Left renal pelvis (tissue), 4 donors: ENCODE results near the gene SEMA3B. TPM values are rescaled to one million over a fixed set of nuclear protein-coding genes. Genes with fewer than 3 reads are reported as not detected.
"Not testable (repeated sequence)": the region's sequence is repeated elsewhere in the genome, so short reads cannot be mapped to it uniquely, and the experiment has no call there.

Source experiments
- DNase-seq, 4 donors: peaks; one replicate each; pipeline ENCODE4 v3.0.0-alpha.2; 2013; ENCODE audit warnings: low read depth in 4 of 4, low spot score in 3 of 4
- polyA plus RNA-seq, 4 donors: library from polyadenylated mRNA; unstranded; fragments of 120-200 nt; gene quantifications; one replicate each; pipeline ENCODE4 v1.2.1, GENCODE V29; 2013; ENCODE audit not compliant: insufficient read length in 4 of 4

The SEMA3B gene
- polyA plus RNA-seq, 4 donors: 76.6 to 119 (median 92.0) TPM

DNA sequence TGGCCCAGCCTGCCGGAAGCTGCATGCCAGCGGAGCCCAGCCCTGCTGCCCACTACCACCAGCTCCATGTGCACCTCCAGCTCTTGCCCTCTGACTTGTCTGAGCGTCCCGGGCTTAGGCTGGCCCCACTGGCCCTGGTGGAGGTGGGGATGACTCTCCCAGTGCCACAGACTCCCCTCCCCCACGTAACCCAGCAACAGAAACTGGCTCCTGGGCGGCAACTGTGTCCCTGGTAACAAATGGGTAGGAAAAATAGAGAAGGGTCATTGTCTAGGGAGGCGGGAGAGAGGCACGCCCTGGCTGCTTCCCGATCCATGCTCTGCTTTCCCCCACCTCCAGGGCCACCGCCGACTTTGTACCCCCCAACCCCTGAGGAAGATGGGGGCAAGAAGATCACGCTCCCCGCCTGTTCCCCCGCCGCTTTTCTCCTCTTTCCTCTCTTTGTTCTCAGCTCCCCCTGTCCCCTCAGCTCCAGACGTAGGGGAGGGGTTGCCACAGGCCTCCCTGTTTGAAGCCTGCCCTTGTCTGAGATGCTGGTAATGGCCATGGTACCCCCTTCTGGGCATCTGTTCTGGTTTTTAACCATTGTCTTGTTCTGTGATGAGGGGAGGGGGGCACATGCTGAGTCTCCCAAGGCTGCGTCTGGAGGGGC lies 10.8 kb upstream of the SEMA3B start:
- no peak for DNase-seq

DNA sequence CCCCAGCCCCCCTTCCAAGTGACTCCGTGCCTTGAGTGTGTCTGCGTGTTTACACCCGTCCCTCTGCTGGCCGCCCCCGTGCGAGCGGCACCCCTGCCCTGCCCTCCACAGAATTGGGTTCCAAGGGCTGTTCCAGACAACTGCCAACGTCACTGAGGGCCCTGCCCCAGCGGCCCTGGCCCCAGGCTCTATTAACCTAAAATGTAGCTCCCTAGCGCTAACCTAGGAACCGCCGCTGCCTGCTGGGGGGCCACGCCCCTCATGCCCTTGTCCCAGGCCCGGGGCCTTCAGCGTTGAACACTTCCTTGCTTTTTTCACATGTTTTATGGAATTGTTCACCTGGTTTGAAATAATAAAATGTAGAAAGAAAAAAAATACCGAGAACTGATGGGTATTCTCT lies 10.0 kb upstream of the SEMA3B start:
- DNase-seq: no peak

DNA sequence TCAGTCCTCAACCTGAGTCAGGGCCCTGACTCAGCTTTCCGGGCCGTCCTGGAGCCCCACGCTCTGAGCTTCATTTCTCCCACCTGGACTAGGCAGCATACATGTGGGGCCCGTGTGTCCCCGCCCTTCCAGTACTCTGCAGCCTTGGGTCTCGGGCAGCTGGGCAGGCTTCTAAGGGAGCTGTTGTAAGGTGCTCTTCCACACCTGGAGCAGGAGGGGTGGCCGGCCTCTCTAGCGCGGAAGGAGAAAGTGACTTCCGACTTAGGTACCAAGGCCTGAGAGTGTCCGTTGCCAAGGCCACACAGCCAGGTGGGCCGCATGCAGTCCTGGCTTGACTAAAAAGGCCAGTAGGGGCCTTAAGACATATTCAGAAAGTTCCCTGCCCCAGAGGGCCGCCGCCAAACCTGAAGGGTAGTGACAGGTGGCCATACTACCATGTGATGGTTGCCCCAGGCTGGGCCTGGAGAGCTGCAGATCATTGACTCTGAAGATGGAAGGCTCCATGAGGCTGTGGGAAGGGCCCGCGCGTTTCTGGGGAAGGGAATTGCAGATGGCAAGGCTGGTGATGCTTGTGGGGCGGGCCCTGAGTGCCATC lies 9.4 kb upstream of the SEMA3B start:
- DNase-seq: no peak

DNA sequence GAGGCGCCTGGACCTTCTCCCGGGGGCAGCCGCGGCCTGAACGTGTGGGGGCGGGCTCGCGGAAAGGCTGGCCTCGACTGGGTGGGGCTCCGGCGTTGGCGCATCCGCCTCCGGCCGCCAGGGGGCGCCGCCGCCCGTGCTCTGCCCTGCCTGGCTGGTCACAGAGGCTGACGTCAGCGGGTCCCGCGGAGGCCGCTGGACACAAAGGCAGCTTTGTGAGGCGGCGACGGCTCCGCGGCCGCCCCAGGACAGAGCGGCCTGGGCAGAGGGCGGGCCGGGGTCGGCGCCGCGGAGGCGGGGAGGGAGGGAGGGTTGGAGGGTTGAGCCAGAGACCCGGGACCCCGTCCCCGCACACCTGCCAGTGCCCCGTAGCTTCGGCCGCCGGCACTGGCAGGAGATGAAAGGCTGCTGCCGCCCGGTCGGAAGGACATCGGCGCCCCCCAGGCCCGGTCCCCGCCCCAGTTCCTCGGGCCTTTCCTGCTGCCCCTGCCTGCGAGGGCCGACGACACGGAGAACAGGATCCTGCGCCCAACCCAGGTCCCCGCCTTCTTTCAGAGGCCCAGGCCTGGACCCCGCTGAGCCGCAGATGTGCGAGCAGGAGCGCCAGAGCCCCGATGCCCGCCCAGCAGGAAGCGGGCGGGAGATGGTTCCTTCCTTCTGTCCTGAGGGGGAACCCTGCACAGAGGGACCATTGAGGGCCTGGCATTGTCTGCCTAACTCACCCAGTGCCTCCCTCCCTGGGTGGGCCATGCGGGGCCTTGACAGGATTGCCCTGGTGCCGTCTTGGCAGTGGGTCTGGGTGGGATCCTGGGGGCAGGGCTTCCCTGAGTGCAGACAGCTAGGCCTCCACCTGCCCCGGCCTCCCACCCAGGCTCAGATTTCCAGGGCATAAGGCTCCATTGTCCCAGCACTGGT lies 8.7 kb upstream of the SEMA3B start:
- peak; percentile 85 to 90 (median 86) for DNase-seq

DNA sequence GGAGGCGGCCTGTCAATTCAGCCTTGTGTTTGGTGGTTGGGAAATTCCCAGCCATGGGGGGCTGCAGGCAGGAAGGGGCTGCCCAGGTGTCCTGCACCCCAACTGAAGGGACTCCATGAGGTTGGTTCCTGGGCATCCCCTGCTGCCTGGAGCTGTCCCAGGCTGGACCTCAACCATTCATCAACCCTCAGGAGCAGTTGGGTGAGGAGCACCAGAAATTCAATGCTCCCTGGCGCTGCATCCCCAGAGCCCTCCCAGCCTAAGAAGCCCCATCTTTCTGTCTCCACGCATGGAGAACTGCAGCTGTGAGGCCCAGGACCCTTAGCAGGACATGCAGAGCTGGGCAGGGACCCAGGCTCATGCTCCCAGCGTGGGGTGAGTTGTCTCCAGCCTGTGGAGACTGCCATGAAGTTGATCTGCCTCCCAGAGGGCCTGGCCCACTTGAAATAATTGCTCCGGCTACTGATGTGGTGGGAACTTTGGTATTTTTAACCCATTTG lies 8.0 kb upstream of the SEMA3B start:
- DNase-seq: no peak

DNA sequence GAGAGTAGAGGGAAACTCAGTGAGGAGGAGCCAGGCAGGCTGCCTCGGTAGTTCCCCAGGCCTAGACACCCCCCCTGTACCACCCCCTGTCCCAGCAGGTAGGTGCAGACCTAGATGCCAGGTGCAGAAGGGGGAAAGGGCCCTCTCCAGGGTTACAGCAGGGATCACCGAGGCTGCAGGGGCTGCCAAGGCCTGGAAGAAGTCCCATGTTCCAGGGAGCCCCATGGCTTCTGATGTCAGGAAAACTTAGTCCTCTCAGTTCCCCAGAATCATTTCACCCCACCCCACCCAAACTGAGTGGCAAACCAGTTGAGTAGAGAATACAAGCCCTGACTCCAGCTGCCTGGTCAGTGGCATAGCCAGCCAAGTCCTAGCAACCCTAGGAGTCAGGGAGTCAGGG lies 7.4 kb upstream of the SEMA3B start:
- no peak for DNase-seq

DNA sequence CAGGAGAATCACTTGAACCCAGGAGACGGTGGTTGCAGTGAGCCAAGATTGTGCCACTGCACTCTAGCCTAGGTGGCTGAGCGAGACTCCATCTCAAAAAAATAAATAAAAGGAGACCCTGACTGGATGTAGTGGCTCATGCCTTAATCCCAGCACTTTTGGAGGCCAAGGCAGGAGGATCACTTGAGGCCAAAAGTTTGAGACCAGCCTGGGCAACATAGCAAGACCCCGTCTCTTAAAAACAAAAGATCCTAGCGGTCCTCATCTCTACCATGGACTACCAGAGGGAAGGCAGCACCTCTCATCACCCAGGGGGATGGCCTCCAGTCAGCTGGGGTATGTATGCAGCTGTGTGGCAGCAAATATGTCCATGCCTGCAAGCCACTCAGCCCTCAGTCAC lies 6.7 kb upstream of the SEMA3B start:
- not testable (repeated sequence) for DNase-seq

DNA sequence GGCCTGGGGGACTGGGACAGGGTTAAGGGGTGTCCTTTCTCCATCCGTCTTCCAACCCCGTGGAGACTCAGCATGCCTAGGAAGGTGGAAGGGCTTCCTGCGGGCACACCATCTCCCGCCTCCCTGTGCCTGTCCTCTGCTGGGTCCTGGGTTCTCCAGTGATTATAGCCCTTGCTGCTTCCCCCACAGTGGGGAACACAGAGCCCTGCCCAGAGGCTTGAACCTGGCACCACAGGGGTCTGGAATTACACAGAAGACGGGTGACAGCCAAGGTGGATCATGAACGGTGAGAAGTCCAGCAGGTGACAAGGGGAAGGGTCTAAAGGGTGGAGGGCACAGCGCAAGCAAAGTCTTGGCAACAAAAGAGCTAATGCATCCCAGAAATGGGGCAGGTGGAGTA lies 6.2 kb upstream of the SEMA3B start:
- DNase-seq: no peak

DNA sequence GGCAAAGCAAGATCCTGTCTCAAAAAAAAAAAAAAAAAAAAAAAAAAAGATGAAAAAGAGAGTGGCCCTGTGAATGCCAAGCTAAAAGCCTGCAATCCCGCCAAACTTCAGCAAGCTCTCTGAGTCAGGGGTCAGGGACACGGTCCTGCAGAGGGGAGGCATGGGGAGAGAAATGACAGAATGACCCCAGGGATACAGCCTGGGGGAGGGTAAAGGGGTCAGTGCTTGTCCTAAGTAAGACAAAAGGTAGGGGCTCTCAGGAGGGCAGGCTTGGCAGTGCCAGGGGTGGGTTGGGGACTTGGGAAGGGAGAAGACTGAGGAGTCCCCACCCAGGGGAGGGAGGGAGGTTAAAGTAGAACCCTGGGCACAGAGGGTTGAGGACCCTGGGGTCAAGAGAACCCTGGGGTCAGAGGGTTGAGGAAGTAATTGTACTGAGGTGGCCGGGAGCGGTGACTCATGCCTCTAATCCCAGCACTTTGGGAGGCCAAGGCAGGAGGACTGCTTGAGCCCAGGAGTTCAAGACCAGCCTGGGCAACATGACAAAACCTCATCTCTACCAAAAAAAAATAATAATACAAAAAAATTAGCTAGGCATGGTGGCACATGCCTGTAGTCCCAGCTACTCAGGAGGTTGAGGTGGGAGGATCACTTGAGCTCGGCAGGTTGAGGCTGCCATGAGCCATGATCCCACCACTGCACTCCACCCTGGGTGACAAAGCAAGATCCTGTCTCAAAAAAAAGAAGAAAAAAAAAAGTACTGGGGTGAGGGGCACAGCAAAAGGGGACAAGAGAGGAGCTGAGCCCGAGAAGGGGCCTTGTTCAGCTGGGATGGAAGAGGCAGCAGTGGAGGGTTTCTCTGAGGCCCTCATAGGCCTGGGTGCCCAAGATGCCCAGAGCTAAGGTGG lies 5.2 kb upstream of the SEMA3B start:
- DNase-seq: no peak

DNA sequence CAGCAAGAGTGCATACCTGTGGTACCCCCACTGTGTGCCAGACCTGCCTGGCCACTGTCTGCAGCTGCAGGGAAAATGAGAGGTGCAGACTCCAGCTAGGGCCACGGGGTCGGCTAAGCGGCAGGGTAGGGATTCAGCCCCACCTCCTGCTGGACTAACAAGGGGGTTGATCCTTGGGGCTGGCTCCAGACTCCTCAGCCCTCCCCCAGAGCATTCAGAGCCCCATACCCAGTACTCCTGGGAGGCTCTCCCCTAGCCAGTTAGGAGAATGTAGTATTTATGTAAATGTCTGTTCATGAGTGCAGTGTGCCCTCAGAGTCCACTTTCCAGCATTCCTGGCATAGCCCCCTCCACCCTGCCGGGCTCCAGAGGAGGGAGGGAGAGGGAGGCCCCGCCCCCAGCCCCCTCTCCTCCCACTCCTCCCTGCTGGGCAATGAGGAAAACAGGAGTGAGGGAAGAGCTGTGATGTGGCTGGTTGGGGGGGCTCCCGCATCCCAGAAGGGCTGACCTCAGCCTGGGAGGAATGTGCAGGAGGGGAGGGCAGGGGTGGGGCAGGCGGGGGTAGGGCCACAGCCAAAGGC lies 4.5 kb upstream of the SEMA3B start:
- DNase-seq: peak; percentile 85 to 94 (median 90)

DNA sequence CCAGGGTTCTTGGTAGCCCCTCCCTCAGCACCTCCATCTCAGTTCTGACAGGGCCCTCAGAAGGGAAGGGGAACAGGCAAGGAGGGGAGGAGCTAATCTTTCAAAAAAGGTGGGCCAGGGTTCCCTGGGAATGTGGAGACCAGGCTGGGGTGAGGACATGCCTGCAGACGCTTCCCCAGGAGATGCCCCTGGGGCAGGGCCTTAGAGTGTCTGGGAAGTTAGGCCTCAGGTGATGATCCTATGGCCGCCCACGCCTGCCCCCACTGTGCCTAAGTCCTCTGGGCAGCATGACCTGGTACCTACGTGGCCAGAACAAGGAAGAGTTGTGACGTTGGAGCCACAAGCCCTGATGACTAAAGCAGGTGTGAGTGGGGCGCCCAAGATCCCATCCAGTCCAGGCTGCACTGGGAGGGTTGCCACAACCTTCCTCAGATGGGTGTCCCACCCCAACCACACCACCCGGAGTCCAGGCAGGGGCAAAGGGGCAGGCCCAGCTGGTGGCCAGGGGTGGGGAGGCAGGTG lies 3.9 kb upstream of the SEMA3B start:
- DNase-seq: no peak

DNA sequence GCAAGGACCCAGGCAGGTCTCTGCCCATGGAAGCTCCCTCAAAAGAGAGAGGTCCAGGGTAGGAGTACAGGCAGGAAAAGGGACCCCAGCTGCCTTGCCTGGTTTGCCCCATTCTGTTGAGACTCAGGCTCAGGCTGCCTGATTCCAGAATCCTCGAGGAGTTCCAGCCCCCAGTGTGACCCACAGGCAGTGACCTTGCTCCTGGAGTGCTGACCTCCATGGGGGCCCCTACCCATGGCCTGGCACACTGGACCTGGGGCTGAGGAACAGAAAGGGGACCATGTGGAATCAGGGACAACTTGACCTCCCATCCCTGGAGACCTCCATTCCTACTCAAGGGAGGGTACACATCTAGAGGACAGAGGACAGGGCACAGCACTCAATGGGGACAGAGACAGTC lies 3.4 kb upstream of the SEMA3B start:
- DNase-seq: no peak

DNA sequence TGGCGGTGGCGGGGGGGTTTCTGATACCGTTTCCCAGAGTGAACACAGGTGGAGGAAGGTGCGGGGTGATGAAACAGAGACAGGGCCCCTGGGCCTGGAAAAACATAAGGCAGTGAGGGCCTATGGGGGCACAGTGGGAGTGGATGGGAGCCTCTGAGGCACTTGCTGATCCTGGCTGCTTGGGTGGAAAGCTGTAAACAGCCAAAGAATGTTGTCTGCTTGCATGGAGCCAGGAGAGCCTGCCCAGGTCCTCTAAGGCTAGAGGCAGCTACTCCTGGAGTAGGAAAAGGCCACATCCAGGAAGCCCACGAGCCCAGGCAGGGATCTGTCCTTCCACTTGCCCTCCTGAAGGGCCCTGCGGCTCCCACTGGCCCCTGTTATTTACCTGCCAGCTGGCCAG lies 2.9 kb upstream of the SEMA3B start:
- no peak for DNase-seq

DNA sequence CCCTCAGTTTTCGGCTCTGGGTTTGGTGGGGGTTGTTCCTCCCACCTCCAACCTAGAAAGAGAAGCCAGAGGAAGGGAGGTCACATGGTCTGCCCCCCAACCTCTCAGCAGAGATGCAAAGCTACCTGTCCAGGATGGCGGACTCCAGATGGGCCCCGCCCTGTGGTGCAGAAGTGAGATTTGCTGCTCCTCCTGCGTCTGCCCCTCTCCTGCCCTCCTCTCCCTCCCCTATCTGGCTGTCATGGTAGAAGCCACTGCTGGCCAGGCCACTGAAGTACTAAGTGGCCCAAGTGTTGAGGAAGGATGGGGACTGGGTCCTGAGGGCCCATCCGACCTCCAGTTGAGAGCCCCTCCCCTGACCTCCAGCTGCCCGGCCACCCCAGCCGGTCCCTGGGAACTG lies 2.1 kb upstream of the SEMA3B start:
- no peak for DNase-seq

DNA sequence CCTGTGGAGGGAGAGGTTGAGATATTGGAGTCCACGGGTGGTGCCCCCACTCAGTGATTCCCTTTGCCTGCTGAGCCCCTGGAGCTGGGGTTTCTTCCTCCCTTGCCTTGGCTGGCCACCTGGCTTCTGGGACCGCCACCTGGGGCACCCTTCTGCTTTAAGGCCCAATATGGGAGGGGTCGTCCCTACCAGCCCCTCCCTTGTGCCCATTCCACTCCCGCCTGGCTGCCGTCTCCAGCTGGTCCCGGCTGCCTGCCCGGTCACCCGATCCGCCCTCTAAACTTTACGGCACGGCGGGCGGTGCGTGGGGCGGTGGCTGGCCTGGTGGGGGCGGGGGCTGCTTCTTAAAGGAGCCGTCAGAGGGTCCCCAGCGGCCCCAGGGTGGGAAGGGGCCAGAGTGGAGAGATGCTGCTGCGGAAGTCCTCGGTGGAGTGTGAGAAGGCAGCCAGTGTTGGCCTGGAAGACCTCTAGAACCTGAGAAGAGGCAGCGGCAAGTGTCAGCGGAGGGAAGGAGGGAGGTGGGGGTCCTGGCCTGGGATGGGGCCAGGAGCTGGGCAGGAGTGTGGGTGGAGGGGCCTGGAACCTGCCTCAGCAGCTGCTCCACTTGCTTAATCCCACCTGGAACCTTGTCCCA lies 1.6 kb upstream of the SEMA3B start:
- no peak for DNase-seq

DNA sequence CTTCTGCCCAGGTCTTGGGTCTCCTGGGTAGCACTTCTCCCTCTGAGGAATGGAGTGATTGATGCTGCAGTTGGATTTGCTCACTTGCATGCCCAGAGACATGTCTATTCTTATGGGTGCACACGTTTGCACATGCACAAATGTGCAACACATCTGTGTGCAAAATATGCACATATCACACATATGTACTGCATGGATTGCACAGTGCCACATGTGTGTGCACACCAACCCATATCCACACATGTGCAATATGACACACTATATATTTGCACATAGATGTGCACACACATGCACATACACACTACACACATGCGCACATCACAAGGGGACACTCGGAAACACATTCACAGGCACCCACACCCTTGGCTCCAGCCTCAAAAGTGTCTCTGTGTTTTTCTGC lies 671 bp upstream of the SEMA3B start:
- DNase-seq: no peak

DNA sequence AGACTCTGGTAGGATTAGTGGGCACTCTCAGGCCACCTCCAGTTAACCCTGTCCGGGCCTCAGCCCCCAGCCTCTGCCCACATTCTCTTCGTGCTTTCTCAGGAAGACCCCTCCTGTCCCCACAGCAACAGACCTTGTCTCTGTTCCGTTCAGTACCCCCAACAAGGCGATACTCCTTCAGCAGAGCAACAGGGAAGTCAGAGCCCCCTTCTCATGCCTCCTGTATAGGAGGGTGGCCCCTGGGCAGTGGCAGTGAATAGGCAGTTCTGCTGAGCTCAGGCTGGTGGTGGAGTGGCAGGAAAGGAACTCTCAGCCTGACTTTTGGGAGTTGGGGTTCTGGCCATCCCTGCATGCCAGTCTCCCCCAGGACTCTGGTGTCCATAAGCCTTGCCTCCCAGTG lies 513 bp downstream of the SEMA3B start:
- DNase-seq: no peak

DNA sequence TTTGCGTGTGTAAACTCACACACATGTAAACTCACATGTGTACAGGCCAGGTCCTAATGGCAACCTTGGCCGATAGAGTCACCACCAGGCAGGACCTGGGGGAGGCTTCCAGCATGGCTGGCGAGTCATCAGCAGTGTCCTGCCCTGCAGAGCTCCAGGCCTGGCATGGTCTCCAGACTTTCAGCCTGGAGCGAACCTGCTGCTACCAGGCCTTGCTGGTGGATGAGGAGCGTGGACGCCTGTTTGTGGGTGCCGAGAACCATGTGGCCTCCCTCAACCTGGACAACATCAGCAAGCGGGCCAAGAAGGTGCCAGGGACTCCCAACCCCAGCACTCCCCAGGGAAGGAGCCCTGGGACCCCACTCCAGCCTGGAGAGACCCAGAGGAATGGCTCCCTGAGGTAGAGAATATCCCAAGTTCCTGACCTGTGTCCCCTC lies 1.0 kb downstream of the SEMA3B start:
- DNase-seq: no peak

DNA sequence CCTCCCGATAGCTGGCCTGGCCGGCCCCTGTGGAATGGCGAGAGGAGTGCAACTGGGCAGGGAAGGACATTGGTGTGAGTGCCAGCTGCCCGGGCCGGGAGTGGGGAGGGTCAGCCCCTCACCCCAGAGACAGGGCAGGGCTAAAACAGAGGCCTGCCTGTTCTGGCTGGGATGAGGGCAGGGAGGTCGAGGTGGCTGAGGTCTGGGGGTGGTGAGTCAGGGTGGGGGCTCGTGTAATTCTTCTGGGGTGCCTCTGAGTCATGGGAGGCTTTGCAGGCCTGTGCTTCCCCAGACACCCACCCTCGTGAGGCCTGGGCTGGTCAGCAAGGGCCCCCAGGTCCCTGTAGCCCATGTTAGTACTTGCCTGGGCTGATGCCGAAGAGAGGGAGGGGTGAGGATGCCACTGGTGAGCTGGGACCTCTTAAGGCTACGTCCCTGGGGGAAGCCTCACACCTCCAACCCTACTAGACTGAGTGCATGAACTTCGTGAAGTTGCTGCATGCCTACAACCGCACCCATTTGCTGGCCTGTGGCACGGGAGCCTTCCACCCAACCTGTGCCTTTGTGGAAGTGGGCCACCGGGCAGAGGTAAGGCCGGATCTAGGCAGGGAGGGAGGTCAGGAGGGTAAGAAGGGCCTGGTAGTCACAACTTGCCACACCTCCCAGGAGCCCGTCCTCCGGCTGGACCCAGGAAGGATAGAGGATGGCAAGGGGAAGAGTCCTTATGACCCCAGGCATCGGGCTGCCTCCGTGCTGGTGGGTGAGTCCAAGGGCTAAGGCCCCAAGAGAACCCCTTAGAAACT lies 1.7 kb downstream of the SEMA3B start:
- DNase-seq: no peak
